Activated CD4-positive, alpha-beta T cell treated with anti-CD3 and anti-CD28 coated beads for 4 hours (primary cell): ENCODE results near the gene LMAN1L.
A peak's percentile ranks its signal among the peaks of the same experiment; 100 is the strongest.

Source experiments
- DNase-seq, 2 donors: peaks; one replicate each; pipeline ENCODE4 v3.0.0-alpha.2; 2020

The LMAN1L gene

GRCh38 chr15:74864296-74864695, 51.7 kb downstream of the LMAN1L start:
- DNase-seq, result no peak

GRCh38 chr15:74865316-74865715, 52.7 kb downstream of the LMAN1L start:
- no peak for DNase-seq

GRCh38 chr15:74866090-74866489, 53.5 kb downstream of the LMAN1L start:
- no peak for DNase-seq

GRCh38 chr15:74867466-74868038, 54.9 kb downstream of the LMAN1L start:
- no peak for DNase-seq

GRCh38 chr15:74868059-74868458, 55.4 kb downstream of the LMAN1L start:
- DNase-seq, result no peak

- no peak for DNase-seq
These were observed 56.7 kb downstream of the LMAN1L start for GRCh38 chr15:74869372-74869725.

GRCh38 chr15:74869726-74870407, 57.2 kb downstream of the LMAN1L start:
- DNase-seq, result no peak

GRCh38 chr15:74870436-74871215, 58.0 kb downstream of the LMAN1L start:
- no peak for DNase-seq

GRCh38 chr15:74872702-74873035, 60.0 kb downstream of the LMAN1L start:
- no peak for DNase-seq

GRCh38 chr15:74873036-74873755, 60.6 kb downstream of the LMAN1L start, which contains the start of gene SCAMP2:
Gene SCAMP2, minus strand, starts transcription at chr15:74873365. Its CDS starts 110 bp downstream, at chr15:74873255.
- DNase-seq, result peak; percentile 84 to 90

GRCh38 chr15:74873756-74874424, 61.3 kb downstream of the LMAN1L start:
- DNase-seq, result no peak
